SK-N-SH treated with all-trans-retinoic acid at 6 μM for 48 hours (cell line): Measurements from ENCODE around the gene PSAPL1.

Experiments used
- ATAC-seq: fragments of 200-7000 bp; cut with Tn5 transposase; 3 replicates; pipeline ENCODE4 v1.9.1; 2020; ENCODE audit warnings: mild to moderate bottlenecking, moderate library complexity
- ARNTL ChIP-seq: fragments of 450-650 bp; formaldehyde crosslinking; IDR thresholded peaks from 2 replicates; pipeline ENCODE4 v1.5.0; 2020; ENCODE audit warnings: low read depth, mild to moderate bottlenecking, moderate library complexity, borderline replicate concordance
- BACH2 ChIP-seq: fragments of 250-450 bp; sonication (Bioruptor Pico); IDR thresholded peaks from 2 replicates; pipeline ENCODE4 v1.9.0; 2021; ENCODE audit warnings: mild to moderate bottlenecking, borderline replicate concordance
- CSDC2 ChIP-seq: fragments of 250-450 bp; sonication (Bioruptor Pico); IDR thresholded peaks from 2 replicates; pipeline ENCODE4 v1.5.0; 2020; ENCODE audit warnings: mild to moderate bottlenecking, moderate library complexity
- ESRRG ChIP-seq: fragments of 250-450 bp; sonication (Bioruptor Pico); IDR thresholded peaks from 2 replicates; pipeline ENCODE4 v1.6.1; 2021; ENCODE audit warnings: mild to moderate bottlenecking
- GLIS3 ChIP-seq: fragments of 250-450 bp; sonication (Bioruptor Pico); IDR thresholded peaks from 2 replicates; pipeline ENCODE4 v1.5.0; 2020; ENCODE audit warnings: mild to moderate bottlenecking, moderate library complexity
- ISL1 ChIP-seq: fragments of 250-450 bp; sonication (Bioruptor Pico); IDR thresholded peaks from 2 replicates; pipeline ENCODE4 v2.1.2; 2022; ENCODE audit warnings: mild to moderate bottlenecking, moderate library complexity
- OSR1 ChIP-seq: fragments of 250-450 bp; sonication (Bioruptor Pico); IDR thresholded peaks from 2 replicates; pipeline ENCODE4 v1.8.0; 2022; ENCODE audit warnings: moderate library complexity, mild to moderate bottlenecking, inconsistent platforms
- PATZ1 ChIP-seq: fragments of 250-450 bp; sonication (Bioruptor Pico); IDR thresholded peaks from 2 replicates; pipeline ENCODE4 v1.8.0; 2020; ENCODE audit warnings: mild to moderate bottlenecking, moderate library complexity, borderline replicate concordance
- PPARA ChIP-seq: fragments of 250-450 bp; sonication (Bioruptor Pico); IDR thresholded peaks from 2 replicates; pipeline ENCODE4 v1.5.0; 2020; ENCODE audit warnings: mild to moderate bottlenecking, borderline replicate concordance
- RARB ChIP-seq: fragments of 250-450 bp; sonication (Bioruptor Pico); IDR thresholded peaks from 2 replicates; pipeline ENCODE4 v1.8.0; 2021; ENCODE audit warnings: mild to moderate bottlenecking, moderate library complexity
- SNAI2 ChIP-seq: fragments of 250-450 bp; sonication (Bioruptor Pico); IDR thresholded peaks from 2 replicates; pipeline ENCODE4 v1.5.0; 2020; ENCODE audit warnings: mild to moderate bottlenecking, moderate library complexity
- TCF4 ChIP-seq: fragments of 250-450 bp; sonication (Bioruptor Pico); IDR thresholded peaks from 2 replicates; pipeline ENCODE4 v1.8.0; 2021; ENCODE audit warnings: mild to moderate bottlenecking, moderate library complexity, borderline replicate concordance
- TOX ChIP-seq: fragments of 250-450 bp; sonication (Bioruptor Pico); IDR thresholded peaks from 2 replicates; pipeline ENCODE4 v1.8.0; 2021; ENCODE audit warnings: mild to moderate bottlenecking, moderate library complexity, borderline replicate concordance
- ZC3H10 ChIP-seq: fragments of 250-450 bp; sonication (Bioruptor Pico); IDR thresholded peaks from 2 replicates; pipeline ENCODE4 v1.5.1; 2021; ENCODE audit warnings: mild to moderate bottlenecking, moderate library complexity
- ZFP3 ChIP-seq: fragments of 250-450 bp; sonication (Bioruptor Pico); IDR thresholded peaks from 2 replicates; pipeline ENCODE4 v1.5.0; 2020; ENCODE audit warnings: mild to moderate bottlenecking, moderate library complexity
- ZFP30 ChIP-seq: fragments of 450-650 bp; formaldehyde crosslinking; IDR thresholded peaks from 2 replicates; pipeline ENCODE4 v1.5.0; 2022; ENCODE audit warnings: mild to moderate bottlenecking, moderate library complexity
- ZNF565 ChIP-seq: fragments of 450-650 bp; formaldehyde crosslinking; conservative IDR thresholded peaks from 2 replicates; pipeline ENCODE4 v1.5.0; 2020; ENCODE audit warnings: low read depth, mild to moderate bottlenecking, moderate library complexity
- ZNF70 ChIP-seq: fragments of 450-650 bp; formaldehyde crosslinking; IDR thresholded peaks from 2 replicates; pipeline ENCODE4 v1.5.0; 2020; ENCODE audit warnings: mild to moderate bottlenecking, moderate library complexity
- ZNF8 ChIP-seq: fragments of 450-650 bp; formaldehyde crosslinking; IDR thresholded peaks from 2 replicates; pipeline ENCODE4 v1.5.0; 2020; ENCODE audit warnings: mild to moderate bottlenecking, moderate library complexity
- TF ChIP-seq, protein P1 (sequence below): fragments of 250-450 bp; sonication (Bioruptor Pico); IDR thresholded peaks from 2 replicates; pipeline ENCODE4 v1.8.0; 2021; ENCODE audit warnings: low read depth, mild to moderate bottlenecking, moderate library complexity, borderline replicate concordance
- TF ChIP-seq, protein P2 (sequence below): fragments of 250-450 bp; sonication (Bioruptor Pico); IDR thresholded peaks from 2 replicates; pipeline ENCODE4 v1.5.1; 2021; ENCODE audit warnings: mild to moderate bottlenecking, moderate library complexity
- TF ChIP-seq, protein P3 (sequence below): fragments of 250-450 bp; sonication (Bioruptor Pico); IDR thresholded peaks from 2 replicates; pipeline ENCODE4 v1.5.0; 2020; ENCODE audit warnings: mild to moderate bottlenecking, moderate library complexity

The PSAPL1 gene

DNA sequence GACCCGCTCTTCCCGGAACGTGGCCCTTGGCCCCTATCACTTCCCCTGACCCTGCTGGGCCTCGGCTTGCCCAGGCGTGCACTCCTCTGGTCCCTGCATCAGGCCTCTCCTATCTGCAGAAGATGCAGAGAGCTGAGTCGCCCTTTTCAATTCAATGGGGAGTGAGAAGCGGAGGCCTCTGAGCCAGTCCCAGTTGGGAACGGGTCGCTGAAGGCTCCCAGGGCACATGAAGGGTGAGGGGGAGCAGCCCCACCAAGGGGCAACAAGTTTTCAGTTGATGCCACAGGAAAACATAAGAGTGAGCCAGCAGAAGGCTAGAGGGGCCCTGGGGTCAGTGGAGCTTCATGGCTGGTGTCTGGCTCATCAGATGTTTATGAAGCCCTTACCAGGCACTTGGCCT, 17.1 kb downstream of the PSAPL1 start:
- no peak for TF ChIP-seq ZC3H10
- TF ChIP-seq BACH2, result no peak
- TF ChIP-seq TOX (CRISPR knock-in tag), result no peak
- no peak for TF ChIP-seq ESRRG (CRISPR knock-in tag)
- TF ChIP-seq TCF4 (CRISPR knock-in tag), result no peak
- TF ChIP-seq SNAI2, result no peak
- TF ChIP-seq ZFP30 (CRISPR knock-in tag), result no peak
- no peak for TF ChIP-seq RARB (CRISPR knock-in tag)
- no peak for TF ChIP-seq CSDC2
- TF ChIP-seq OSR1 (CRISPR knock-in tag), result no peak
- no peak for TF ChIP-seq ZFP3 (CRISPR knock-in tag)
- TF ChIP-seq, protein P1, sequence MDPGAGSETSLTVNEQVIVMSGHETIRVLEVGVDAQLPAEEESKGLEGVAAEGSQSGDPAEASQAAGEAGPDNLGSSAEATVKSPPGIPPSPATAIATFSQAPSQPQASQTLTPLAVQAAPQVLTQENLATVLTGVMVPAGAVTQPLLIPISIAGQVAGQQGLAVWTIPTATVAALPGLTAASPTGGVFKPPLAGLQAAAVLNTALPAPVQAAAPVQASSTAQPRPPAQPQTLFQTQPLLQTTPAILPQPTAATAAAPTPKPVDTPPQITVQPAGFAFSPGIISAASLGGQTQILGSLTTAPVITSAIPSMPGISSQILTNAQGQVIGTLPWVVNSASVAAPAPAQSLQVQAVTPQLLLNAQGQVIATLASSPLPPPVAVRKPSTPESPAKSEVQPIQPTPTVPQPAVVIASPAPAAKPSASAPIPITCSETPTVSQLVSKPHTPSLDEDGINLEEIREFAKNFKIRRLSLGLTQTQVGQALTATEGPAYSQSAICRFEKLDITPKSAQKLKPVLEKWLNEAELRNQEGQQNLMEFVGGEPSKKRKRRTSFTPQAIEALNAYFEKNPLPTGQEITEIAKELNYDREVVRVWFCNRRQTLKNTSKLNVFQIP, result no peak
- TF ChIP-seq ISL1 (CRISPR knock-in tag), result no peak
- no peak for TF ChIP-seq GLIS3
- TF ChIP-seq PATZ1 (CRISPR knock-in tag), result no peak
- ATAC-seq, result no peak

GRCh38 chr4:7416745-7417432, 17.8 kb downstream of the PSAPL1 start:
- ATAC-seq, result no peak

More at GRCh38 chr4:7416745-7417432, 17.8 kb downstream of the PSAPL1 start:
- TF ChIP-seq ZC3H10 (no peak), TOX (CRISPR knock-in tag) (no peak), PPARA (CRISPR knock-in tag) (no peak), ZNF70 (CRISPR knock-in tag) (no peak), PATZ1 (CRISPR knock-in tag) (no peak), GLIS3 (no peak), ZNF565 (CRISPR knock-in tag) (no peak), ISL1 (CRISPR knock-in tag) (no peak), ARNTL (CRISPR knock-in tag) (no peak), ESRRG (CRISPR knock-in tag) (no peak), BACH2 (no peak), CSDC2 (no peak), ZNF8 (CRISPR knock-in tag) (no peak), ZFP3 (CRISPR knock-in tag) (no peak), ZFP30 (CRISPR knock-in tag) (no peak), SNAI2 (no peak), RARB (CRISPR knock-in tag) (no peak)
- TF ChIP-seq, protein P2, sequence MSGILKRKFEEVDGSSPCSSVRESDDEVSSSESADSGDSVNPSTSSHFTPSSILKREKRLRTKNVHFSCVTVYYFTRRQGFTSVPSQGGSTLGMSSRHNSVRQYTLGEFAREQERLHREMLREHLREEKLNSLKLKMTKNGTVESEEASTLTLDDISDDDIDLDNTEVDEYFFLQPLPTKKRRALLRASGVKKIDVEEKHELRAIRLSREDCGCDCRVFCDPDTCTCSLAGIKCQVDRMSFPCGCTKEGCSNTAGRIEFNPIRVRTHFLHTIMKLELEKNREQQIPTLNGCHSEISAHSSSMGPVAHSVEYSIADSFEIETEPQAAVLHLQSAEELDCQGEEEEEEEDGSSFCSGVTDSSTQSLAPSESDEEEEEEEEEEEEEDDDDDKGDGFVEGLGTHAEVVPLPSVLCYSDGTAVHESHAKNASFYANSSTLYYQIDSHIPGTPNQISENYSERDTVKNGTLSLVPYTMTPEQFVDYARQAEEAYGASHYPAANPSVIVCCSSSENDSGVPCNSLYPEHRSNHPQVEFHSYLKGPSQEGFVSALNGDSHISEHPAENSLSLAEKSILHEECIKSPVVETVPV (CRISPR knock-in tag), result no peak
- TF ChIP-seq, protein P3, sequence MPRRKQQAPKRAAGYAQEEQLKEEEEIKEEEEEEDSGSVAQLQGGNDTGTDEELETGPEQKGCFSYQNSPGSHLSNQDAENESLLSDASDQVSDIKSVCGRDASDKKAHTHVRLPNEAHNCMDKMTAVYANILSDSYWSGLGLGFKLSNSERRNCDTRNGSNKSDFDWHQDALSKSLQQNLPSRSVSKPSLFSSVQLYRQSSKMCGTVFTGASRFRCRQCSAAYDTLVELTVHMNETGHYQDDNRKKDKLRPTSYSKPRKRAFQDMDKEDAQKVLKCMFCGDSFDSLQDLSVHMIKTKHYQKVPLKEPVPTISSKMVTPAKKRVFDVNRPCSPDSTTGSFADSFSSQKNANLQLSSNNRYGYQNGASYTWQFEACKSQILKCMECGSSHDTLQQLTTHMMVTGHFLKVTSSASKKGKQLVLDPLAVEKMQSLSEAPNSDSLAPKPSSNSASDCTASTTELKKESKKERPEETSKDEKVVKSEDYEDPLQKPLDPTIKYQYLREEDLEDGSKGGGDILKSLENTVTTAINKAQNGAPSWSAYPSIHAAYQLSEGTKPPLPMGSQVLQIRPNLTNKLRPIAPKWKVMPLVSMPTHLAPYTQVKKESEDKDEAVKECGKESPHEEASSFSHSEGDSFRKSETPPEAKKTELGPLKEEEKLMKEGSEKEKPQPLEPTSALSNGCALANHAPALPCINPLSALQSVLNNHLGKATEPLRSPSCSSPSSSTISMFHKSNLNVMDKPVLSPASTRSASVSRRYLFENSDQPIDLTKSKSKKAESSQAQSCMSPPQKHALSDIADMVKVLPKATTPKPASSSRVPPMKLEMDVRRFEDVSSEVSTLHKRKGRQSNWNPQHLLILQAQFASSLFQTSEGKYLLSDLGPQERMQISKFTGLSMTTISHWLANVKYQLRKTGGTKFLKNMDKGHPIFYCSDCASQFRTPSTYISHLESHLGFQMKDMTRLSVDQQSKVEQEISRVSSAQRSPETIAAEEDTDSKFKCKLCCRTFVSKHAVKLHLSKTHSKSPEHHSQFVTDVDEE, result no peak
- TF ChIP-seq, protein P1, result no peak
